C4-2B (cell line): Measurements from ENCODE around the gene ZNF407.

Experiments
- CTCF ChIP-seq: fragments of 450-650 bp; conservative IDR thresholded peaks from 2 replicates; pipeline ENCODE4 v1.5.1; 2017; ENCODE audit warnings: mild to moderate bottlenecking
- ZFX ChIP-seq: fragments of 450-650 bp; IDR thresholded peaks from 2 replicates; pipeline ENCODE4 v1.6.1; 2017

DNA sequence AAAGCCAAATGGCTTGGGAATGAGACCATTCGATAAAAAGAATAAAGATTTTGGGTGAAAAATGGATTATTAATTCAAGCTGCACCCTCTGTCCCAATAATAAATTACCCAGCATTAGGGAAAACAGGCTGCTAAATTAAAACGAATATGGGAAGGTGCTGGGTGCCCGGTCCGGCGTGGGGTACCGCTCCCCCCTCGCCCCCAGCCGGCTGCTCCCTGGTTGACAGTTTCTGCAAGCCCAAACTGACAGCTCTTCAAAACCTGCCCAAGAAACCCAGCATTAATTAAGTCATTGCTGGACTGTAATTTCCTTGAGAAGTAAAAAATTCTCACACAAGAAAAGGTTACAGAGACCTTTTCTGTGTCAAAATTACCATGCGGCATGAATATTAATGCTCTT lies 512.6 kb downstream of the ZNF407 start:
- TF ChIP-seq CTCF = no peak
- no peak for TF ChIP-seq ZFX
